Mononuclear cell (primary cell): ENCODE data around the gene FNDC5. TPM values are rescaled to one million over a fixed set of nuclear protein-coding genes. Genes with fewer than 3 reads are reported as not detected.

Source experiments
- H3K27me3 ChIP-seq: 2 replicates; pipeline ENCODE4 v1.6.0; 2011; ENCODE audit warnings: low read length, control low read depth; ENCODE audit not compliant: insufficient read depth
- H3K4me1 ChIP-seq: 2 replicates; pipeline ENCODE4 v1.5.1; 2011; ENCODE audit warnings: mild to moderate bottlenecking, low read length, control low read depth; ENCODE audit not compliant: insufficient read depth
- H3K4me3 ChIP-seq: 2 replicates; pipeline ENCODE4 v1.5.1; 2011; ENCODE audit warnings: mild to moderate bottlenecking, low read length, moderate library complexity
- H3K9me3 ChIP-seq: 2 replicates; pipeline ENCODE4 v1.5.1; 2011; ENCODE audit warnings: low read depth, mild to moderate bottlenecking, control low read depth, low read length
- total RNA-seq: library from RNA; depleted of rRNA; stranded (reverse); fragments of >200 nt; gene quantifications from one replicate; pipeline ENCODE4 v1.2.3, GENCODE V29; 2012

FNDC5 gene
- total RNA-seq, 1 donor = 0.10 TPM

- Histone ChIP-seq H3K27me3 (peaks cover 26% of the 10 kb centered on the region), H3K4me3 (no peak overlapping the region), H3K4me1 (peaks cover 7% of the 10 kb centered on the region), H3K9me3 (no peaks in the 10 kb centered on the region)
These were observed 2.6 kb downstream of the FNDC5 start for GRCh38 chr1:32868085-32868484.

DNA sequence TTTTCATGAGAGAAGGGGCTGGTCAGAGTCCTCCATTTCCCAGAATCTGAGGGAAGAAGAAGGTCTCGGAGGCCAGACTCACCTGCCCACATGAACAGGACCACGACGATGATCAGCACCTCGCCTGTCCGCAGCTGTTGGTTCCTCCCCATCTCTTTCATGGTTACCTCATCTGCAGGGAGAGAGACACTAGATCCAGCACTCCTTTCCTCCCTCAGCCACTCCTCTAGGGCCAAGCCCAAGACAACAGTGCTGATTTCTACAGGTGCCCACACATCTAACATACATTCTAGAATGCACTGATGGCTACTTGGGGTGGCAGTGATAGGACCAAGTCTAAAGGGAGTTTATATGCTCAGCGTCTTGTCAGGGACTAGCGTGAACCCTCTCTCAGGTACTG is 3.0 kb downstream of the FNDC5 start:
- Histone ChIP-seq H3K9me3 (no peaks in the 10 kb centered on the region), H3K4me3 (no peak overlapping the region), H3K27me3 (peaks cover 26% of the 10 kb centered on the region), H3K4me1 (peaks cover 7% of the 10 kb centered on the region)

DNA sequence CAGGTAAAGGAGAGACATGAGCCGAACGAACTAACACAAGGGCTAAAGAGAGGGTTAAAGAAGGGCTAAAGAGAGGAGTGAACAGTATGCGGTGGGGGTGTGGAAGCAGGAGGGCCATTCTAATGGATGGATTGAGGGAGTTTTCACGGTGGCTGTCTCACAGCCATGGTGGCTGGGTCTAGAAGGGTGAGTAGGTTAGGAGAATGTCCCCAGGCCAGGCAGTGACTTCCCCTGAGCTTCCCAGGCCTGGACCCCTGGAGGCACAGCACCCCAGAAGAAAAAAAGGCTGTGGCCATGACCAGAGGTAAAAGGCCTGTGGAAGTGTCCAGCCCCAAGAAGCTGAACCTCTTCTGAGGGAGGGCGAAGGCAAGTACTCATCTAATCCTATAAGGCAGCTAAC is 3.6 kb downstream of the FNDC5 start:
- Histone ChIP-seq H3K27me3 (peaks cover 24% of the 10 kb centered on the region), H3K4me1 (peaks cover 7% of the 10 kb centered on the region), H3K9me3 (no peaks in the 10 kb centered on the region), H3K4me3 (no peak overlapping the region)

GRCh38 chr1:32865639-32866405 is 4.9 kb downstream of the FNDC5 start:
- H3K9me3 ChIP-seq = no peaks in the 10 kb centered on the region
- H3K27me3 ChIP-seq = peaks cover 12% of the 10 kb centered on the region

GRCh38 chr1:32864375-32865019 is 6.2 kb downstream of the FNDC5 start:
- Histone ChIP-seq H3K4me1 (no peaks in the 10 kb centered on the region), H3K4me3 (no peak overlapping the region), H3K9me3 (no peaks in the 10 kb centered on the region), H3K27me3 (peaks cover 4% of the 10 kb centered on the region)

More at GRCh38 chr1:32865639-32866405, 4.9 kb downstream of the FNDC5 start:
- H3K4me1 ChIP-seq = peaks cover 4% of the 10 kb centered on the region
- H3K4me3 ChIP-seq = no peak overlapping the region

DNA sequence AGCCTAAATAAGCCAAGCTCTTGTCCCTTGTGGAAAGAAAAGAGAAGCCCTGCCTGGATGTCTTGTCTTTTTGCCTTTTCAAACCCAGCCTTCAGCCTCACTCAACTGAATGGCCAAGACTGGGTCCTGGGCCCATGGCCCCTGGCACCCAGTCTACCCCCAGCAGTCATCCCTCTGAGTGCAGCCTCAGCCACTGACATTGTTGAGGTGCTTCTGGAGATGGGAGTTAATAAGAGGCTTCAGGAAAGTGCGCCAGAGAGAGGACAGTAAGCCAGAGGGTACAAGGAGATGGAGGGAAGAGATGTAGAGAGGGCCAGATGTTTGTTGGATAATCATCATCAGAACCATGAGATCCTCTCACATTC is 6.8 kb downstream of the FNDC5 start:
- no peaks in the 10 kb centered on the region for H3K27me3 ChIP-seq
- H3K4me3 ChIP-seq = no peak overlapping the region
- no peaks in the 10 kb centered on the region for H3K4me1 ChIP-seq

GRCh38 chr1:32863218-32863880 is 7.4 kb downstream of the FNDC5 start:
- Histone ChIP-seq H3K9me3 (no peaks in the 10 kb centered on the region), H3K4me3 (no peak overlapping the region), H3K27me3 (no peaks in the 10 kb centered on the region), H3K4me1 (no peaks in the 10 kb centered on the region)

More for the DNA sequence above, 6.8 kb downstream of the FNDC5 start:
- no peaks in the 10 kb centered on the region for H3K9me3 ChIP-seq

GRCh38 chr1:32861904-32862695 is 8.6 kb downstream of the FNDC5 start:
- Histone ChIP-seq H3K4me1 (no peaks in the 10 kb centered on the region), H3K9me3 (no peaks in the 10 kb centered on the region), H3K4me3 (no peak overlapping the region), H3K27me3 (no peaks in the 10 kb centered on the region)

- H3K27me3 ChIP-seq = no peaks in the 10 kb centered on the region
- H3K4me3 ChIP-seq = no peak overlapping the region
- H3K4me1 ChIP-seq = no peaks in the 10 kb centered on the region
- no peaks in the 10 kb centered on the region for H3K9me3 ChIP-seq
These were observed 10.1 kb downstream of the FNDC5 start for GRCh38 chr1:32860566-32860965.

DNA sequence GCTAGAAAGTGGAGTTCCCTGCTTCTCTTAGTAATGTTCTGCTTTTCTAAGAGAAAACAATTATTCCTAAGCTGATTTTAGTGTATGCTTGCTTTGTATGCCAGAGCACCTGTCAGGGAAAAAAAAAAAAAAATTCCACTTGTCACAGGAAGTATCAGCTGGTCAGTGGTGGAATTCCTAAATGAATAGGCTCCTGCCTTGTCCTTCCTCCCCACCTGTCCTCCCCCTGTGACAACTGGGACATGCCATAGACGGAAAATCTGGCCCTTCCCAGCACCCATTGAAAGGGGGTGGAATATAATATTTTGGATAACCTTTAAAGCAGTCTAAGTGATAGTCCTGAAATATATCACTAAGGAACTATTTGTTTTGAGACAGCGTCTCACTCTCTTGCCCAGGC is 10.8 kb downstream of the FNDC5 start:
- Histone ChIP-seq H3K9me3 (no peaks in the 10 kb centered on the region), H3K4me1 (no peaks in the 10 kb centered on the region), H3K4me3 (no peak overlapping the region), H3K27me3 (no peaks in the 10 kb centered on the region)

- Histone ChIP-seq H3K4me1 (no peaks in the 10 kb centered on the region), H3K4me3 (no peak overlapping the region), H3K9me3 (no peaks in the 10 kb centered on the region), H3K27me3 (no peaks in the 10 kb centered on the region)
These were observed 11.9 kb downstream of the FNDC5 start for GRCh38 chr1:32858791-32859190.

- no peak overlapping the region for H3K4me3 ChIP-seq
- no peaks in the 10 kb centered on the region for H3K4me1 ChIP-seq
- no peaks in the 10 kb centered on the region for H3K27me3 ChIP-seq
- no peaks in the 10 kb centered on the region for H3K9me3 ChIP-seq
These were observed 12.6 kb downstream of the FNDC5 start for GRCh38 chr1:32858136-32858535.

- no peaks in the 10 kb centered on the region for H3K4me1 ChIP-seq
- H3K4me3 ChIP-seq = no peak overlapping the region
- no peaks in the 10 kb centered on the region for H3K9me3 ChIP-seq
- H3K27me3 ChIP-seq = no peaks in the 10 kb centered on the region
These were observed 14.7 kb downstream of the FNDC5 start for GRCh38 chr1:32855861-32856617.

DNA sequence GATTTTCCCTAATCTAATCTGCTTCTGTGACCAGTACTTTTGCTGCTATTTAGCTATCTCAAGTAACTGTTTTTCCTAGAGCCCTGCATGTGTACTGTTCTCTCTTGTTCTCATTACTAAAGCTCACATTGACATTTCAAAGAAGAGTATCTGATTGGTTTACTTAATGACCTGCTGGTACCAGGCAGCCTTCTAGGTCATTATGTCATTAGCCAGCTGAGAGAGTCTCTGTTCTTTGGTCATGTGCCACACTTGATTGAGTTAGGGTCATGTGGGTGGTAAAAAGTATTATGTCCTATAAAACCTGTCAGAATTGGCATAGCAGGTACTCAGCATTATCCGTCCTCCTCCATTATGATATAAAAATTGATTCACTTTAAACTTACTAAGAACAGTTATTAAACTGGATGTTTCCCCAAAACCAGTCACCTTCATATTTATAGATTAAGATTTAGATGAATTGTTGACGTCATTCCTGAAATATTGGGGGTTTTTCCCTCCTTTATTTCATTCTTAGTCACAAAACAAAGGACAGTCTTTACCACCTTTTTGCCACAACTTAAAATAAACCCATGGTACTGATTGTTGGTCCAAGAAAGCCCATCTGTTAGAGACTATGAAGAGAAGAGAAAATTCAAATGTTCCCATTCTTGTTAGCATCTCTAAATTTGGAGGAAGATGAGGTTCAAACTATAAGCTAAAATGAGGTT is 22.2 kb downstream of the FNDC5 start:
- no peaks in the 10 kb centered on the region for H3K9me3 ChIP-seq
- no peaks in the 10 kb centered on the region for H3K4me1 ChIP-seq
- H3K4me3 ChIP-seq = no peak overlapping the region
- H3K27me3 ChIP-seq = no peaks in the 10 kb centered on the region
